ENCODE results near the gene AFAP1. TPM values are rescaled to one million over a fixed set of nuclear protein-coding genes. Genes with fewer than 3 reads are reported as not detected.

AFAP1 gene
- total RNA-seq, 1 donor from 2014 or later: 84.9 TPM

GRCh38 chr4:7893539-7893938 lies 46.1 kb downstream of the AFAP1 start:
- H3K4me1 ChIP-seq: peaks cover 8 to 22% of the 10 kb centered on the region in 2 donors
- no peak for DNase-seq (ENCODE audit: low spot score in 2 of 2)
- H3K9me3 ChIP-seq: peaks cover 0 to 5% of the 10 kb centered on the region in 2 donors
- H3K27me3 ChIP-seq: no peaks in the 10 kb centered on the region
- no peak overlapping the region for H3K4me3 ChIP-seq
- no peak overlapping the region for H3K27ac ChIP-seq
- intact Hi-C loops (cut with DNase I): no loop called here
- TF ChIP-seq CTCF (IDR thresholded peaks at IDR 0.05): no peak
- H3K36me3 ChIP-seq: no peaks in the 10 kb centered on the region

GRCh38 chr4:7892212-7893019 lies 47.2 kb downstream of the AFAP1 start:
- TF ChIP-seq CTCF (IDR thresholded peaks at IDR 0.05): no peak
- peaks cover 0 to 5% of the 10 kb centered on the region in 2 donors for H3K9me3 ChIP-seq
- H3K27ac ChIP-seq: no peak overlapping the region
- peaks cover 4 to 22% of the 10 kb centered on the region in 2 donors for H3K4me1 ChIP-seq
- H3K36me3 ChIP-seq: no peaks in the 10 kb centered on the region
- intact Hi-C loops (cut with DNase I): no loop called here
- H3K27me3 ChIP-seq: no peaks in the 10 kb centered on the region
- no peak overlapping the region for H3K4me3 ChIP-seq
- no peak for DNase-seq (ENCODE audit: low spot score in 2 of 2)

- no peak for TF ChIP-seq CTCF (IDR thresholded peaks at IDR 0.05)
- peaks cover 9 to 33% of the 10 kb centered on the region in 2 donors for H3K4me1 ChIP-seq
- H3K27ac ChIP-seq: no peak overlapping the region
- H3K36me3 ChIP-seq: no peaks in the 10 kb centered on the region
- intact Hi-C loops (cut with DNase I): no loop called here
- H3K4me3 ChIP-seq: no peak overlapping the region
- peaks cover 0 to 5% of the 10 kb centered on the region in 2 donors for H3K9me3 ChIP-seq
- H3K27me3 ChIP-seq: no peaks in the 10 kb centered on the region
- DNase-seq (ENCODE audit: low spot score in 2 of 2): no peak
These were observed 48.8 kb downstream of the AFAP1 start for GRCh38 chr4:7890635-7891393.

GRCh38 chr4:7887436-7887835 lies 52.2 kb downstream of the AFAP1 start:
- intact Hi-C loops (cut with DNase I): no loop called here
- peaks cover 9 to 42% of the 10 kb centered on the region in 2 donors for H3K4me1 ChIP-seq
- H3K27ac ChIP-seq: peak overlapping the region; percentile 66 to 68
- no peak for DNase-seq (ENCODE audit: low spot score in 2 of 2)
- peaks cover 0 to 5% of the 10 kb centered on the region in 2 donors for H3K9me3 ChIP-seq
- no peak for TF ChIP-seq CTCF (IDR thresholded peaks at IDR 0.05)
- H3K36me3 ChIP-seq: no peaks in the 10 kb centered on the region
- H3K27me3 ChIP-seq: no peaks in the 10 kb centered on the region
- H3K4me3 ChIP-seq: no peak overlapping the region

- Histone ChIP-seq H3K4me1 (peaks cover 9 to 35% of the 10 kb centered on the region in 2 donors), H3K27me3 (no peaks in the 10 kb centered on the region), H3K36me3 (no peaks in the 10 kb centered on the region), H3K9me3 (peaks cover 0 to 5% of the 10 kb centered on the region in 2 donors), H3K27ac (peak overlapping the region; percentile 66 to 68), H3K4me3 (peak overlapping the region; percentile 4 to 42)
- intact Hi-C loops (cut with DNase I): no loop called here
- TF ChIP-seq CTCF (IDR thresholded peaks at IDR 0.05): no peak
- DNase-seq (ENCODE audit: low spot score in 2 of 2): no peak
These were observed 53.4 kb downstream of the AFAP1 start for GRCh38 chr4:7886007-7886973.
